ENCODE results near the gene SH3BP5.

Gene SH3BP5

DNA sequence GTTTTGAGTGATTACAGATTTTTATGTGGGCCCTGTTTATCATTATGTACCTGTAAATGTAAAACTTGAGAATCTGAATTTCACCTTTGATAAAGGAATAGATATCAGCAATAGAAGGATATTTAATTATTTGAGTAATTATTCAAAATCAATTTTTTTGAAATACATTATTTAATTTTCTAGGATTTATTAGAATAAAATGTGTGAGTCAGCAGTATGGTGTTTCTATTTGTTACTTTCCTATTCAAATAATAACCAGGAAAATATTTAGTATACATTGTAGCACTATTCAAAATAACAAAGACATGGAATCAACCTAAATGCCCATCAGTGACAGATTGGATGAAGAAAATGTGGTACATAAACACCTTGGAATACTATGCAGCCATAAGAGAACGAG lies 104.2 kb downstream of the SH3BP5 start:
- DNase-seq, result no peak

- DNase-seq, result no peak
Measured at GRCh38 chr3:15223685-15224572, 108.5 kb downstream of the SH3BP5 start.

DNA sequence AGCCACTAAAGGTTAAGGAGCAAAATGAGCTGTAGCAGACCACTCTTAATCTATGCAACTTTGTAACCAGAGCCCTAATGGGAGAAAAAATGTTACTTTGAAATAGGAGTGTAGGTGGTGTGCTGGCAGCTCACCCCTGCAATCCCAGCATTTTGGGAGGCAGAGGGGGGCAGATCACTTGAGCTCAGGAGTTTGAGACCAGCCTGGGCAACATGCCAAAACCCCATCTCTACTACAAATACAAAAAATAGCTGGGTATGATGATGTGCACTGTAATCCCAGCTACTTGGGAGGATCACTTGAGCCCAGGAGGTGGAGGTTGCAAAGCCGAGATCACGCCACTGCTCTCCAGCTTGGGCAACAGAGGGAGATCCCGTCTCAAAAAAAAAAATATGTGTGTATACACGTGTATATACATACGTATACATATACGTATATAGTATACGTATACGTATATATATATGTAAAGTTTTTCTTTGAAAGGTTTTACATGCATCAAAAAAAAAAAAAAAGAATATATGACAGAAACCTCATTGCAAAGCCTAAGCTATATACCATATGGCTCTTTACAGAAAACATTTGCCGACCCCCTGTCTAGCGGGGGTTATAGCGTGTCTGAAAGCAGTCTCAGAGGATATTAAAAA lies 110.7 kb downstream of the SH3BP5 start:
- DNase-seq, result no peak

DNA sequence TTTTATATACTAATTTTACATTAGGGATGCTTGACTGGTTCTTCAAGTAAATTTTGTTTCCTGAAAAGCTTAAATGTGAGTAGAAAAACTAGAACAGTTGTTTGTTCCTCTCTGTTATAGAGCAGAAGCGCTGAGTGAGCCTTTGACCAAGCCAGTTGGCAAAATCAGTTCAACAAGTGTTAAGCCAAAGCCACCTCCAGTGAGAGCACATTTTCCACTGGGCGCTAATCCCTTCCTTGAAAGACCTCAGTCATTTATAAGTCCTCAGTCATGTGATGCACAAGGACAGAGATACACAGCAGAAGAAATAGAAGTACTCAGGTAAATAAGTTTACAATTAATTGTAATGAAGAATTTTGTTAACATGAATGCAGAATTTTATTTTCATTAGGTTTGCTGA lies 111.7 kb downstream of the SH3BP5 start:
- no peak for DNase-seq

DNA sequence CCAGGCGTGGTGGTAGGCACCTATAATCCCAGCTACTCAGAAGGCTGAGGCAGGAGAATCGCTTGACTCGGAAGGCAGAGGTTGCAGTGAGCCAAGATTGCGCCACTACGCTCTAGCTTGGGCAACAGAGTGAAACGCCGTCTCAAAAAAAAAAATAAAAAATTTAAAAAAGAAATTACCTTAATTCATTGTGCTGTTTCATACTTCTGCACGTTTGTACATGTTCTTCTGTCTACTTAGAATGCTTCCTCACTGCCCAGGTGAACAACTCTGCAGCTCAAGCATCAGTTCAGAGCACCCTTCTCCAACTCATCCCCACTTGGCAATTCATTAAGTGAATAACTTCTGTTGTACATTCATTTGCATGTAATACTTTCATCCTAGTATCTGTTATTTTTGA lies 112.3 kb downstream of the SH3BP5 start:
- no peak for DNase-seq

- no peak for DNase-seq
Measured at GRCh38 chr3:15218689-15219088, 113.7 kb downstream of the SH3BP5 start.

DNA sequence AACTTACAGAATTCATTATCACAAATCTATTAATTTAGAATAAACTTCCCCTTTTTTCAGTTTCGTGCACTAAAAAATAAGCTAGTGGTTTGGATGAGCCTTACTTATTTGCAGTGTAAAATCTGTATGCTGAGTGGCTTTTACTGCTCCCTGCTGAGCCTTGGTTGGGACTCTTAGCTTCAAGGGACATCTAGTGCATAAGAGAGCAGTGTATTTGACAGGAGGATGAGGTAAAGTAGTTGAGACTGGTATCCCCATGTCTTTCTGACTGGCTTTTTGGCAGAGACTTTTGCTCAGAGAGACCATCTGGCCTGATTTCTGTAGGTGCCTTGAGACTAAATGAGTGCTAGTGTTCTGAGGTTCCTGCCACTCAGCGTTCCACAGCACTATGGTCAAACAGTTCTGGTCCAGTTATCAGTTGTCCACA lies 114.5 kb downstream of the SH3BP5 start:
- DNase-seq, result no peak

DNA sequence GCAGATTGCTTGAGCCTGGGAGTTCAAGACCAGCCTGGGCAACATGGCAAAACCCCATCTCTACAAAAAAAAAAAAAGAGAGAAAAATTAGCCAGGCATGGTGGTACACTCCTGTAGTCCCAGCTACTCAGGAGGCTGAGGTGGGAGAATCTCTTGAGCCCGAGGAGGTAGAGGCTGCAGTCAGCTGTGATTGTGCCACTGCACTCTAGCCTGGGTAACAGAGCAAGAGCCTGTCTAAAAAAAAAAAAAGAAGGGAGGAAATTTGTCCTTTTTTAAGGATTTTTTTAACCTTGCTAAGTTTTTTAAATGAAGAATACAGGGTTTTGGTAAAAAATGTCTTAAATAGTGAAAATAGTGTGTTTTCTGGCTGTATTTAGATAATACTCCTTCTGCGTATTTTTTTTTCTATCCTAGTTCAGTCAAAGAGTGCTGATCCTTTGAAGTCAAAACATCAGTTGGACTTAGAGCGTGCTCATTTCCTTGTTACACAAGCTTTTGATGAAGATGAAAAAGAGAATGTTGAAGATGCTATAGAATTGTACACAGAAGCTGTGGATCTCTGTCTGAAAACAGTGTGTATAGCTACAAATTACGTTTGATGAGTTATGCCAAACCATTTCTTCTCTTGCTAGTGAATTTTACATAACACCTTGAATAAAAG lies 115.2 kb downstream of the SH3BP5 start:
- DNase-seq, result no peak

GRCh38 chr3:15216501-15216900 lies 115.9 kb downstream of the SH3BP5 start:
- DNase-seq, result no peak

GRCh38 chr3:15215996-15216395 lies 116.4 kb downstream of the SH3BP5 start:
- no peak for DNase-seq

- no peak for DNase-seq
Measured at GRCh38 chr3:15214758-15215157, 117.6 kb downstream of the SH3BP5 start.

DNA sequence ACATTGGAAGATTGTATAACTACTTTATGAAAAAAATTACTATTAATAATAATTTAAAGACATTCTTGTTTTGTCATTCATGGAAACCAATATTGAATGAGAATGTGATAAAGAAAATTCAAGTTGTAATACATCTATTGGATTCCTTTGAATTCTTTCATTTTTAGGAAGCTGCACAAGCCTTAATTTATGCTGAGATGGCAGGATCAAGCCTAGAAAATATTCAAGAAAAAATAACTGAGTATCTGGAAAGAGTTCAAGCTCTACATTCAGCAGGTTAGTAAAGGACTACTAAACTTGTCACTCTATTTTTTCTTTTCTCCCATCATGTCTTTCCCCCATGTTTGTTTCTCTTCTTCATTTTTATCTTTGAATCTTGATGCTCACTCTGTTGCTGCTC lies 120.4 kb downstream of the SH3BP5 start:
- no peak for DNase-seq

GRCh38 chr3:15207836-15208504 lies 124.4 kb downstream of the SH3BP5 start:
- no peak for DNase-seq

DNA sequence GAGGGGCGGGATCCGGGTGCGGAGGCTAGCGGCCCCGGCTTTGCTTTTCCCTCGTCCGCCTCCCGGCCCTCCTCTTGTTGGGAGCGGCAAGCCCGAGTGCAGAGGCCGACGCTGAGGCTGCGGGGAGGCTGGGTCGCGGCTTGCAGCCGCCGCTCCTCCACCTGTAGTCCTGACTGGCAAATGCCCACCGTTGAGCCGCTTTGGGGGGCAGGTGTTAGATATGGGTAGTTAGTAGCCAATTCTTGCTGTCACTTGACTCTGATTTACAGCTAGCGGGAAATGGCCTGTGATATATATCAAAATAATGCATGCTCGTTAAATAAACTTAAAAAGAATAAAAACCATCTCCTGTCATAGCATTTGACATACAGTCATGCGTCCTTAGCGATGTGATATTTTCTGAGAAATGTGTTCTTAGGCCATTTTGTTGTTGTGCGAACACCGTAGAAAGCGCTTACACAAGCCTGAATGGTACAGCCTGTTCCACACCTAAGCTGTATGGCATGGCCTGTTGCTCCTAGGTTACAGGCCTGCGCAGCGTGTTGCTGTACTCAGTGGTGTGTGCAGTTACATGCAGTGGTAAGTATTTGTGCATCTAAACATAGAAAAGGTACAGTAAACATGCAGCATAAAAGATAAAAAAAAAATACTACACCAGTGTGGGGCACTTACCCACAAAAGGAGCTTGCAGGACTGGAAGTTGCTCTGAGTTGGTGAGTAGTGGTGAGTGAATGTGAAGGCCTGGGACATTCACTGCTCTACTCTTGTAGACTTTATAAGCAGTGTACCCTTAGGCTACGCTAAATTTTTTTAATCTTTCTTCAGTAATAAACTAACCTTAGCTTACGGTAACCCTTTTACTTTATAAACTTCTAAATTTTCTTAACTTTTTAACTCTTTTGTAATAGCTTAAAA lies 125.5 kb downstream of the SH3BP5 start:
- DNase-seq, result no peak

GRCh38 chr3:15205934-15206661 lies 126.3 kb downstream of the SH3BP5 start, which contains the start of gene CAPN7:
Gene CAPN7, plus strand, starts transcription at chr3:15206246. Its CDS starts 250 bp downstream, at chr3:15206496.
- no peak for DNase-seq

- DNase-seq, result no peak
Measured at GRCh38 chr3:15205482-15205933, 126.9 kb downstream of the SH3BP5 start.
